HG02759 (cell line): Measurements from ENCODE around the gene HMCN2.

Experiments used
- ATAC-seq: cut with Tn5 transposase; IDR thresholded peaks from one replicate; pipeline ENCODE4 v1.9.1; 2021; ENCODE audit warnings: mild to moderate bottlenecking, moderate library complexity; ENCODE audit not compliant: unreplicated experiment

HMCN2 gene

DNA sequence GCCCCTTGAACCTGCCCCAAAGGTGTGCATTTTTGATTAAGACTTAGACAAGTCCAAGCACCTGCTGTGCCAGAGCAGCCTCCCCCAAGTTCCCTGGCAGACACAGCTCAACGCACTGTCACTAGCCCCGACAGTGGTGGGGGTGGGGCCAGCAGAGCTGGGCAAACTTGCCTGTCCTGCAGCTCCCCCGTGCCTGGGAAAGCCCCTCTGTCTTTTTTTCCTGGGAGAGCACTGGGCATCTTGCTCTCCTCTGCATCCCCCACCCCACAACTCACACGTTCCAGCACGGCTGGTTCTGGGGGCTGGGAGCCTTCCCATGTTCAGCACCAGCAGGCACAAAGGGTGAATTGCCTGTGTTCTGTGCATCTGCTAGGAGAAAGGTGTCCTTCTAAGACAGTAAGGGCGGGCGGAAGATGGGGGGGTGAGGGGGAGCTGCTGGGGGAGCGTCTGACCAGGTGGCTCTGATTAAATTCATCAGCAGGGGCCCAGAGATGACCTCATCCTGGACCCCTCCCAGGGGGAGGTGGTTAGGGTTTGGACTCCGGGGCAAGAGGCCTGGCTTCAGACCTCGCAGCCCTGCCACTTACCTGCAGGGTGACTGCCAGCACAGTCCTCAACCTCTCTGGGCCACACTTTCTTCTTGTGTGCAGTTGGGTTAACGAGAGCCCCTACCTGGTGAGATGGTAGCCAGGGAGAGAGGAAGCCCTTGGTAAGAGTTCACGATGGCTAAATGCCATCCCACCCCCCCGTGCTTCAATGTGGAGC, 23.5 kb downstream of the HMCN2 start:
- no peak for ATAC-seq

DNA sequence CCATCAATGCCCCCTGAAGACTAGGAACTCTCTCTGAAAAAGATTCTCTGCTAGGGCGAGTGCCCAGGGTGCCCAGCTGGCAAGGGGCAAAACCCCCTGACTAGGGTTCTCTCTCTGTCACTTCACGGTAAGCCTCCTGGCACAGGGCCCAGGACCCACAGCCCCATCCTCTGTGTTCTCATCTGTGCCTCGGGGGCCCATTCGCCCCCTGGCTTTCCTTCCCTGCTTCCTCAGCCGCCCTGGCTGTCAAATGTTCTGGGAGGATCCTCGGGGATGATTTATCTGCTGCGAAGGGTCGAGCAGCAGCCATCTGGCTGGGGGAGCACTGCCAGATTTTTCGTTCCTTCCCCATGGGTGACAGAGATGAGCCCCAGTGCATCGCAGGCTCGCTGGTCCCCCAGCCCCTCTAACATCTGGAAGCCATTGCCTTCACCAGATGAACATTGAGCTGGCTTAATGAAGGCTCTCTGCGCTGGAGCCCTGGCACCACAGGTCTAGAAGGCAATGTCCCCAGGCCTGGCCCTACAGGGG, 24.2 kb downstream of the HMCN2 start:
- no peak for ATAC-seq

DNA sequence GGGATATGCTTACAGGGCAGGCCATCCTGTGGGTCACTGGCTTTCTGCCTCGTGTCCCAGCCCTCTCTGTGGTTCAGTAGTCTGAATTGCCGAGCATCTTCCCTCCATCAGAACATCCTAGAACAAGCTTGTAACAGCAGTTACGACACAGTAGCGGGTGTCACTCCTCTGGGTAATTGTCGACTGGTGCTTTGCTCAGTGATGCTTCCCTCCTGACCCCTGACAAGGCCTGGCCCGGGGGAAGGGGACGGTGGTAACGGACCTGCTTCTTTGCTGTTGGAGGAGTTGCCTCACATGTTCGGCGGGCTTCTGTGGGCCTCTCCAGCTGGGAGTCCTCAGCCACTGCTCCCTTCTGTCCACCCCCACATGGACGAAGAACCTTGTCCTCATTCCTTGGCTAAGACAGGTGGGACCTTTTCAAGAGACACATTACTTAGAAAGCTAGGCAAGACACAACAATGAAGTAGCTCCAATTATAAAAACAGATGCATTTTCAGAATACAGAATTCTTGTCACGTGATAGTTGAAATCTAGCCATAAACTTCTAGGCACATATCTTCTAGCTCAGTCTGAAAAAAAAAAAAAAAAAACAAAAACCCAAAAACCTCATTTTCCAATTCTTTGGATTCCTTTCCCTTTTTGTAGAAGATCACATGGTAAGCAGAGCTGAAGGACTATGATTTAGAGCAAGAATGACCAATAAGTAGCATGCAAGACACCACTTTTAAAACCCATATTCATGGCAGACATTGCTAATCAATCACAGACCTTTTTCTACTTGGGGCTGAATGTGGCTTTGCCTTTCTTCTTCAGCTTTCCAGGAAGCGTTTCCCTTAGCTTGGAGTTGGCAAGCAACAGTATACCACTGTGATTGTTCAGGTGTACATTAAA, 25.0 kb downstream of the HMCN2 start:
- no peak for ATAC-seq

DNA sequence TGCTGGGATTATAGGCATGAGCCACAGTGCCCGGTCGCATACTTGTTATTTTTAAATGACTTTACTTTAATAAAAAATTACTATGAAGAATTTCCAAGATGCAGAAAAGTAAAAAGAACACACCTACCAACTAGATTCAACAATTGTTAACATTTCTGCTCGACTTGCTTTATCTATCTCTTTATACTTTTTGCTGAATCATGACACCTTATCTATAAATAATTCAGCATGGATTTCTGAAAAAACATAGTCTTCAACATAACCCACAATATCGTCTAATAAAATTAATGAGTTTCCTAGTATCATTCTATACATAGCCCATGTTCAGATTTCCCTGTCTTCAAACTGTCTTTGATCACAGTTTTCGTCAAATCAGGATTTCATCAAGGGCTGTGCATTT, 25.9 kb downstream of the HMCN2 start:
- no peak for ATAC-seq

DNA sequence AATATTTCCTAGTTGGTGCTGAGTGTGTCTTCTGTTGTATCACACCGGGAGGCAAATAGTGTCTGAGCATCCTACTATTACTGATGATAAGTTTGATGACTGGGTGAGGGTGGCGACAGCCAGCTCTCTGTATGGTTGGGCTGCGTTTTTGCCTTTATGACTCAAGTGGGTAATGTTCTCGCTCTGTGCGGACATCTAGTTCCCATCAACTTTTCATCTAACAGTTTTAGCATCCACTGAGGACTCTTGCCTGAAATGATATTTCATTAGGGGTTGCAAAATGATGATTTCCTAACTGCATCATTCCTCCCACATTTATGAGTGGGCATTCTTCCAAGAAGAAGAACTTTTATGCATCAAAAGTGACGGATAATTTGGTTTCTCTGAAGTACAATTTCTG, 26.5 kb downstream of the HMCN2 start:
- no peak for ATAC-seq

DNA sequence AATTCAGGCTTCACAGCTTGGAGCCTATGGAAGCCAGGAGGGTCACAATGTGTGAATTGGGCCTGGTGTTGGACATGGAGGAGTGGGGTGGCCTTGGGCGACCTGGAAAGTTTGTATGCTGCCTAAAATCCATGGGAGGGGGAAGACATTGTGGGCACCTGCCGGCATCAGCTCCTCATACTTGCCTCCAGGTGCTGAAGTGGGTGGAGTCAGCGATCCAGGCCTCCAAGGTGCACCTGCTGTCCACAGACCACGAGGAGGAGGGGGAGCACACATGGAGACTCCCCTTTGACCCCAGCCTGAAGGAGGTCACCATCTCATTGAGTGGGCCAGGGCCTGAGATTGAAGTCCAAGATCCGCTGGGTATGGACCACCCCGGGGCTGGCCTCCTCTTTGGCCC, 29.1 kb downstream of the HMCN2 start:
- ATAC-seq, result no peak

DNA sequence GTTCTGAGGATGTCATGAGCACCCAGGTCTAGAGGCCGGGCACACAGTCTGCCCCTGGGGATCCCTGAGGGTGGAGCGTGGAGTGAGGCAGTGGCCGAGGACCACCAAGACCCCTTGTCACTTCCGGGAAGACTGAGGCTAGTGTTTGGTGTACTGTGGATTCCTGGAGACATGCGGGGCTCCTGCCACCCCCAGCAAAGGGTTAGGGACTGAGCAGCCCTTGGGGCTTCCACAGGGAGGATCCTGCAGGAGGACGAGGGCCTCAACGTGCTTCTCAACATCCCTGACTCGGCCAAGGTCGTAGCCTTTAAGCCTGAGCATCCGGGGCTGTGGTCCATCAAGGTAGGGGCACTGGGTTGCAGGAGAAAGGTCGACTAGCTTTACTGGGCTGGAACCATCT, 29.9 kb downstream of the HMCN2 start:
- ATAC-seq, result no peak

DNA sequence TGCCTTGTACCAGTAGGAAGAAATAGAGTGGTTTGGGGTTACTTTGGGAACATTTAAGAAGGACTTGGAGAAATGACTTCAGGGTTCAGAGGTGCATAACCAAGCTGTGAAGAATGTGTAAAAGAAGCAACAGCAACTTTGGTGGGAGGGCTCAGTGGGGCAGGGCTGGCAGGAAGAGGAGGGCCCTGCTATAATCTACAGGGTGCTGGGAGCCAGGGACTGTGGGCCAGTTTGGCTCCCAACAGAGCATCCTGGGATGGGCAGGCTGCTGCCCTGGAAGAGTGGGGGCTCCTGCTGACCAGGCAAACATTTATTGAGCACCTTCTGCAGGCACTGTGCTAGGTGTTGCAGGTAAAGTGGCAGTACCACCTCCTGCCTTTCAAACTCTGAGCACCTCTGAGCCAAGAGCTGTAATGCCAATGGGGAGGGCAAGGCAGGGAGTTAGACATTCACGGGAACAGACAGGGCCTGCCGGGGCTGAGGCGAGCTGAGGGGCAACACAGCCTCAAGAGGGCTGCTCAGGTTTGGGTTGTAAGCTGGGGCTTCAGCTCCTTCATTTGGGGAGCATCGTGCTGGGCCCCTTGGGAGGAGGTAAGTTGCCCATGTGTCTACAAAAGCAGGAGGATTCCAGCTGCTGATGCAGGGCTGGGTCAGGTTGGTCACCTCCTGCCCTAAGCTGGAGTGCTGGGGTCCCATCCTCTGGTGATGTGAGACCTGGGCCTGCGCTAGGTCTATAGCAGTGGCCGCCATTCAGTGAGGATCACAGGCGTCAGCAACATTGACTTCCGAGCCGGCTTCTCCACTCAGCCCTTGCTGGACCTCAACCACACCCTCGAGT, 30.6 kb downstream of the HMCN2 start:
- no peak for ATAC-seq

DNA sequence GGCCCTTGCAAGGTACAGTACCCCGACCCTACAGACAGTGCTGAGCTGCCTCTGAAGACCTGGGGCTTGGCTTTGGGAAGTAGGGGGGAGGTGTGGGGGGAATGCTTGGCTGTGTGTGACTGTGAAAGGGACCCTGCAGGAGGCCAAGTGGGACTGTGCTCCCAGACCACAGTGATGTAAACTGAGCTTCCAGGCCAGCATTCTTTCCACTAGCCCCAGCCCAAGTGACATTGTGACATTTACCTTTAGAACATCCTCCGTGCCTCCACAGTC, 31.2 kb downstream of the HMCN2 start:
- ATAC-seq, result no peak

DNA sequence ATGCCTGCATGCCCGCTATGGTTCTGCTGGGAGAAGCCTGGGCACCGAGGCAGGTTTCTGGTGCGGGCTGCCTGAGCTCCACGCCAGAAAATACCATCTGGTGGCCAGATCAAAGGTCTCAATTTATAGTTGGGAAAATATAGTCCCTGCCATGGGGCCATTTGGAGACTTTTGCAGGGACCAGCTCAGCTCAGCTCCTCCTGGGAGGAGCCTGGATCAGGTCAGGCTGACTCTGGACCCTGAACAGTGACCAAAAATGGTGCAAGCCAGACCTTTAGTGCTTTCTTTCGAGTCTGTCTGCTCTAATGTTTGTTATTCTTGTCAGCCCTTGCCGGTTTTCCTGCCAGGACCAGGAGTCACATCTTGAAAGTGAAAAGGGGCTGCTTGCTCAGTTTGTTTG, 31.8 kb downstream of the HMCN2 start:
- no peak for ATAC-seq

DNA sequence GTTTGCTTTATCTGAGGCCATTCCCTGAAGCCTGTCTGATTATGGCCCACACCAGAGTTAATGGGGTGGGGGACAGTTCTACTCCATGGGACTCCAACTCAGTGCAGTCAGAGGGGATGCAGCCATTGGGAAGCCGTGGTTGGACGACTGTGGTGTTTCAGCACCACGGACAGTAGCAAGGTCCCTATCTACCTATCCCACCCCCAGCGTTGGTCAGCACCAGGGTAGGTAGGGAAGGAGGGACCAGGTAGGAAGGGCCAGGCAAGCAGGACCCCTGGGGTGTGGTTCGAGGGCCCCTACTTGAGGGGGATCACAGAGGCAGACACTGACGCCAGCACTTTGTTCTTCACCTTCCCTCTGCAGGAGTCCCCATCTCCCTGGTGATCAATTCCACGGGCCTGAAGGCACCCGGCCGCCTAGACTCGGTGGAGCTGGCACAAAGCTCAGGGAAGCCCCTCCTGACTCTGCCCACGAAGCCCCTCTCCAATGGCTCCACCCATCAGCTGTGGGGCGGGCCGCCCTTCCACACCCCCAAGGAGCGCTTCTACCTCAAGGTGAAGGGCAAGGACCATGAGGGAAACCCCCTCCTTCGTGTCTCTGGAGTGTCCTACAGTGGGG, 33.2 kb downstream of the HMCN2 start:
- ATAC-seq, result no peak

DNA sequence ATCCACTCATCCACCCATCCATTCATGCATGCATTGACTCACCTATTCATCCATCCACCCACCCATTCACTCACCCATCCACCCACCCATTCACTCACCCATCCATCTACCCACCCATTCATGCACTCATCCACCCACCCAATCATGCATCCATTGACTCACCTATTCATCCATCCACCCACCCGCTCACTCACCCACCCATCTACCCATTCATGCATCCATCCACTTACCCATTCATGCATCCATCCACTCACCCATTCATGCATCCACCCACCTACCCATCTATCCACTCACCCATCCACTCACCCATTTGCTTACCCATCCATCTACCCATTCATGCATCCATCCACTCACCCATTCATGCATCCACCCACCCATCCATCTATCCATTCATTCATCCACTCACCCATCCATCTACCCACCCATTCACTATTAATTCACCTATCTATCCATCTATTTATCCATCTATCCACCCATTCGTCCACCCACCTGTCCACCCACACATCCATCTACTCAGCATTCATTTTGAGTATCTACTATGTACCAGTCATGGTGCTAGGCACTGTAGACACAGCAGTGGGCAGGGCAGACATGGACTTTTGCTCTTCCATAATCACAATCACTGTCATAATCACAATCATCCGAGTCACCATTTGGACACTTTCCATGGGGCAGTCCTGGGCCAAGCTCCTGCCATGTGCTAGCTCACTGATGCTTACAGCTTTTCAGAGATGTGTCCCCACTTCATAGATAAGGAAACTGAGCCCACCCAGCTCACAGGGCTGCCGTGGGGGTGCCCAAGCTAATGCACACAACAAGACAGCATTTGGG, 34.4 kb downstream of the HMCN2 start:
- ATAC-seq, result no peak

DNA sequence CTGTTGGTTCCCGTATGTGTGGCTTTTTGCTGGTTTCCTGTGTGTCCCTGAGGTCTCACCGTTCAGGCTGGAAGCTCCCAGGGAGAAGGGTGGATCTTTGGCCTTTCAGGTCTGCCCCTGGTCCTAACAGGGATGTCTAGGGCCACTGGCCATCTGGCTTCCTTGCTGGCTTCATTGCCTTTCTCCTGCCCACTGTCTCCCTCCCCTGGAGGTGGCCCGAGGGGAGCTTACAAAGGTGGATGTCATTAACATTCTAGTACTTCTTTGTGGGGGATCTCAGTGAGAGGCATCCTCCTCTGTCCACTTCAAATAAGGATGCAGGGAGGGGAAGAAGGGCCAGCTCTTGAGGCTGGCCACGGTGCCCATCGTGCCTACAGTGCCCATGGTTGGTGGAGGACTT, 35.2 kb downstream of the HMCN2 start:
- ATAC-seq, result no peak

DNA sequence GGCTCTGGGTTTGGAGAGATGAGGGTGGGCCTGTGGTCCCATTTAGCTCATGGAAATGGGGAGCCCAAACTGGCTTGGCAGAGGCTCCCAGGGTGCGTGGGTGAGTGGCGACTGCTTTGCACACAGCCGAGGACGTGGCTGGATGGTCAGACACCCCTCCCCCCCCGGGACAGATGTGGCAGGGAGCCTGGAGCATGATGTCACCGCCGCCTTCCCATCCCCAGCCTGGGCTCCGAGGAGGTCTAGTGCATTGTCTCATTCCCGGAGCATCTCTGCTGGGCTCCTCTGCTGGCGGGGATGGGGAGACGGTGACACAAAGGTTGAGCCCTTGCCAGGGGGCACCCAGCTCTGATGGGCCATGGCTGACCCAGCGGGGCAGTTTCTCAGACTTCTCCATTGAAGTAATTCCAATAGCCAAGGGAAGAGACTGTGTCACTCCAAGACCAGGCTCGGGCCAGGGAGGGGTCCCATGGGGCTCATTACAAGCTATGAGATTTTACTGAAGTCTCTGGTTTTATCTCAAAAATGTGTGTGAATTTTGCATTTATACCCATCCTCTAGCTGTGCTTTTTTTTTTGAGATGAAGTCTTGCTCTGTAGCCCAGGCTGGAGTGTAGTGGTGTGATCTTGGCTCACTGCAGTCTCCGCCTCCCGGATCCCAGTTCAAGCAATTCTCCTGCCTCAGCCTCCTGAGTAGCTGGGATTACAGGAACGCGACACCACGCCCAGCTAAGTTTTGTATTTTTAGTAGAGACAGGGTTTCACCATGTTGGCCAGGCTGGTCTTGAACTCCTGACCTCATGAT, 36.1 kb downstream of the HMCN2 start:
- no peak for ATAC-seq

DNA sequence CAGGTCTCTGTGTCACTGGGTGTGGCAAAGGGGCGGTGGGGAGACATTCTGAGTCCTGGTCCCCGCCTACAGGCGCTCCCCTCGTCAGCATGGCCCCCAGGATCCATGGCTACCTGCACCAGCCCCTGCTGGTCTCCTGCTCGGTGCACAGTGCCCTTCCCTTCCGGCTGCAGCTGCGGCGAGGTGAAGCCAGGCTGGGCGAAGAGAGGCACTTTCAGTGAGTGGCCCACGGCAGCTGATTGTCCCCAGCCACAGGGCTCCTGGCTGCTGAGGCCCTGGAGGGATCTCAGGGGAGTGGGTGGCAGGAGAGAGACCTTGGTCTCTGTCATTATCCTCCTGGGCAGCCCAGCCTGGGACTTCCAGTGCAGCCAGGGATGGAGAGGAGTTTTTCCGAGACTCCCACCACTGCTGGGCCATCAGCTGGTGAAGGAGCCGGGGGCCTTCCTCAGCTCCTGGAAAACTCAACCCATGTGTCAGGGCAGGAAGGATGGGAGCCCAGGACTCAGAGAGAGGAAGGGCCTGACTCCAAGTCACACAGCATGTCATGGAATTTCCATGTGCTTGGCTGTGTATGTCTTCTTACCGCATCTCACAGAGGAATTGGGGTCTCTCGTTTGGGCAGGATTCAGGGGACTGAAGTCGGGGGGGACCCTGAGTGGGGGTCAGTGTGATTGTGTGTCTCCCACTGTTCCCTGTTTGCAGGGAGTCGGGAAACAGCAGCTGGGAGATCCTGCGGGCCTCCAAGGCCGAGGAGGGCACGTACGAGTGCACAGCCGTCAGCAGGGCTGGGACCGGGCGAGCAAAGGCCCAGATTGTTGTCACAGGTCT, 37.4 kb downstream of the HMCN2 start:
- ATAC-seq, result no peak

DNA sequence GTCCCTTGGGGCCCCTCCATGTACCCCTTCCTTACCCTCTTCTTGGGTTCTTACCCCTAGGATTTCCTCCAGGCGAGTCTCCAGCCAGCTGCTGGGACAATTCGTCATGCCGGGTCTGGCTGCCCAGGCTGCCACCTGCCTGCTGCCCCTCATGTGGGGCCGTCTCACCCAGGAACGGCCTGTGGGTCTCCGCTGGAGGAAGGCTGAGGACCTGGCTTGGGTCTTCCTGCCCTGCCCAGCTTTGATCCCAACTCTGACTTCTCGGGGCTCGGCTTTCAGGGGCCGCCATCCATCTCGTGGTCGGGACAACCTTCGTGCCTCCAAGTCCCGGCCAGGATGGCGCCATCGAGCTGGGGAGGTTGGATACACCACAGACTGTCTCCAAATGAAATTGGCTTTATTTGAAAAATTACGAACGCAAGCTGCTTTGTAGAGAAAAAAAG, 38.1 kb downstream of the HMCN2 start:
- no peak for ATAC-seq

DNA sequence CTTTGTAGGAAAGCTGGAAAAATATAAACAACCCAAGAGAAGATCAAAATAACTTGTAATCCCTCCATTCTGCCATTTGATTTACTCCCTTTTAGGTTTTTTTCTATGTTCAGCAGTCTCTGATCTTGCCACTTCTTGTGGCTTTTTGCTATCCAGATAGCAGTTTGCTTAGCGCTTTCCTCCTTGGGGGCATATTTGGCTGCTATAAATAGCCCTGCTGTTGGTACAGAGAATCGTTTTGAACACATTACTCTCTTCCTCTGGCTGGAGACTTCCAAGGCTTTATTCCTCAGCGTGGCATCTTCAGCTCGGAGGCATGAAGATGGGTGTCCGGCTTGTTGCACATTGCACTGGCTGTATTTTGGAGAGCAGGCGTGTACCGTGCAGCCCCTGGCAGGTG, 38.6 kb downstream of the HMCN2 start:
- ATAC-seq, result no peak

DNA sequence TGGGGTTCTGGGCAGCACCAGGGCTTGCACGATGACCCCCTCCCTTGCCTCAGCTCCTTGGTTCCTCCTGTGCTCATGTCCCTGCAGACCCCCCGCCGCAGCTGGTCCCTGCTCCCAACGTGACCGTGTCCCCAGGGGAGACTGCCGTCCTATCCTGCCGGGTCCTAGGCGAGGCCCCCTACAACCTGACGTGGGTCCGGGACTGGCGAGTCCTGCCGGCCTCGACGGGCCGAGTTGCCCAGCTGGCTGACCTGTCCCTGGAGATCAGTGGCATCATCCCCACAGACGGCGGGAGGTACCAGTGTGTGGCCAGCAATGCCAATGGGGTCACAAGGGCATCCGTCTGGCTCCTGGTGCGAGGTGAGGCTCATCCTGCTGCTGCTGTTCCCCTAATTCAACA, 39.1 kb downstream of the HMCN2 start:
- no peak for ATAC-seq
